Activated naive CD4-positive, alpha-beta T cell treated with Interleukin-2 at 50 U/mL for 16 hours (primary cell): ENCODE measurements around the gene MYLK4.
A peak's percentile ranks its signal among the peaks of the same experiment; 100 is the strongest.

Source experiments
- DNase-seq: peaks from one replicate; pipeline ENCODE4 v3.0.0-alpha.2; 2020

MYLK4 gene

GRCh38 chr6:2754911-2755310, 4.2 kb upstream of the MYLK4 start:
- no peak for DNase-seq

- no peak for DNase-seq
These were observed 3.7 kb upstream of the MYLK4 start for GRCh38 chr6:2754393-2754792.

- DNase-seq: no peak
These were observed 3.0 kb upstream of the MYLK4 start for GRCh38 chr6:2753743-2754142.

- DNase-seq: no peak
These were observed 2.4 kb upstream of the MYLK4 start for GRCh38 chr6:2753110-2753489.

GRCh38 chr6:2752477-2753109, 1.9 kb upstream of the MYLK4 start:
- no peak for DNase-seq

- DNase-seq: no peak
These were observed 1.1 kb upstream of the MYLK4 start for GRCh38 chr6:2751871-2752270.

GRCh38 chr6:2749969-2750600, 637 bp downstream of the MYLK4 start:
- peak; percentile 69 for DNase-seq

GRCh38 chr6:2748183-2748582, 2.5 kb downstream of the MYLK4 start:
- DNase-seq: no peak

- DNase-seq: no peak
These were observed 4.1 kb downstream of the MYLK4 start for GRCh38 chr6:2746557-2747061.

- no peak for DNase-seq
These were observed 5.5 kb downstream of the MYLK4 start for GRCh38 chr6:2745246-2745645.

- no peak for DNase-seq
These were observed 5.9 kb downstream of the MYLK4 start for GRCh38 chr6:2744778-2745177.

- DNase-seq: no peak
These were observed 6.4 kb downstream of the MYLK4 start for GRCh38 chr6:2744209-2744771.

GRCh38 chr6:2743280-2744208, 7.2 kb downstream of the MYLK4 start:
- no peak for DNase-seq

GRCh38 chr6:2741756-2742155, 9.0 kb downstream of the MYLK4 start:
- DNase-seq: no peak

- DNase-seq: no peak
These were observed 10.1 kb downstream of the MYLK4 start for GRCh38 chr6:2740581-2740980.

GRCh38 chr6:2739335-2739734, 11.4 kb downstream of the MYLK4 start:
- no peak for DNase-seq

GRCh38 chr6:2738373-2738979, 12.2 kb downstream of the MYLK4 start:
- DNase-seq: peak; percentile 40

GRCh38 chr6:2737885-2738284, 12.8 kb downstream of the MYLK4 start:
- DNase-seq: no peak

GRCh38 chr6:2734488-2735166, 16.1 kb downstream of the MYLK4 start:
- no peak for DNase-seq

- DNase-seq: no peak
These were observed 16.8 kb downstream of the MYLK4 start for GRCh38 chr6:2733736-2734480.

GRCh38 chr6:2733324-2733723, 17.4 kb downstream of the MYLK4 start:
- peak; percentile 32 for DNase-seq
